ENCODE results near the gene CIZ1.

DNA sequence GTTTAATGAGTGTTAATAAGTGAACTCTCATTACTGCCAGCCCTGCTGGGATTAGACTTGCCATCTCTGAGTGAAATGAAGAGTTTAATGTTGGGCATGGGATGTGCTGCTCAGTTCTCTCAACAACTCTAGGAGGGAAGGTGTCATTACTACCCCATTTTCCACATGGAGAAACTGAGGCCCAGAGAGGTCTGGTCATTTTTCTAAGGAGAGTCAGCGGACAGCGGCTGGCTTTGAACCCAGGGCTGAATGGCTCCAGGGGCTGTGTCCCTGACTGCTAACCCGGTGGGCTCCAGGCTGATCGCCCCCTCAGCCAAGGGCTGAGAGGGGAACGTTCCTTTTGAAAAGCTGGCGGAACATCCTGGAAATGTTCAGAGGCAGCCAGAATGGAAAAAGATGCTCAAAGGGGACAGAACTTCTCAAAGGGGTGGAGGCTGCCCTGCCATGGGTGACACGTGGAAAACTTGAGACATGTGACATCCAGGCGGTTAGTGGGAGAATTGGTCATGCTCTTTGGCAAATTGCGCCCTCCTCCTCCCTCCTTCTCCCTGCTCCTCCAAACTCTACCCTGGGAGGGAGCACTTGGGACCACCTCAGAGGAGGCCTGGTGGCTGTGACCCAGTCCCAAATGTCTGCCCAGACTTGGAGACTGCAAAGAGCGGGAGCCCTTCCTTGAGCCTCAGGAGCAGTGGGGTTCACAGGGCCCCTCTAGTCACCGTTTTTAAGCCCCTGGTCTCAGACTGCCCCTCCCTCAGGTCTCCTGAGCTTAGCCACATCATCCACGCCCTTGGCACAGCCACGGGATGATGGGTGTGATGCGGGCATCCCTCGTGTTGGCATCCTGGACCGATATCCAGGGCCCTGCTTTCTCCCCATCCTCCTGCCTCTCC, 40.5 kb upstream of the CIZ1 start:
- TF ChIP-seq, protein P1, sequence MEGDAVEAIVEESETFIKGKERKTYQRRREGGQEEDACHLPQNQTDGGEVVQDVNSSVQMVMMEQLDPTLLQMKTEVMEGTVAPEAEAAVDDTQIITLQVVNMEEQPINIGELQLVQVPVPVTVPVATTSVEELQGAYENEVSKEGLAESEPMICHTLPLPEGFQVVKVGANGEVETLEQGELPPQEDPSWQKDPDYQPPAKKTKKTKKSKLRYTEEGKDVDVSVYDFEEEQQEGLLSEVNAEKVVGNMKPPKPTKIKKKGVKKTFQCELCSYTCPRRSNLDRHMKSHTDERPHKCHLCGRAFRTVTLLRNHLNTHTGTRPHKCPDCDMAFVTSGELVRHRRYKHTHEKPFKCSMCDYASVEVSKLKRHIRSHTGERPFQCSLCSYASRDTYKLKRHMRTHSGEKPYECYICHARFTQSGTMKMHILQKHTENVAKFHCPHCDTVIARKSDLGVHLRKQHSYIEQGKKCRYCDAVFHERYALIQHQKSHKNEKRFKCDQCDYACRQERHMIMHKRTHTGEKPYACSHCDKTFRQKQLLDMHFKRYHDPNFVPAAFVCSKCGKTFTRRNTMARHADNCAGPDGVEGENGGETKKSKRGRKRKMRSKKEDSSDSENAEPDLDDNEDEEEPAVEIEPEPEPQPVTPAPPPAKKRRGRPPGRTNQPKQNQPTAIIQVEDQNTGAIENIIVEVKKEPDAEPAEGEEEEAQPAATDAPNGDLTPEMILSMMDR (conservative IDR thresholded peaks at IDR 0.05) = no peak
- TF ChIP-seq ZFX (IDR thresholded peaks at IDR 0.05) = no peak

Measured in C4-2B (cell line).